Gastrocnemius medialis (tissue), 4 donors: ENCODE data around the gene SYCP1.

Experiments used
- CTCF ChIP-seq, 5 experiments: fragments of 450-650 bp in 3 of 5; fragments of 200-600 bp in 2 of 5; sonication (generic) in 2 of 5; IDR thresholded peaks in 4 of 5; conservative IDR thresholded peaks in 1 of 5; 1 replicate in 4 of 5; 2 replicates in 1 of 5; pipeline ENCODE4 v1.5.1; 2016 to 2019; ENCODE audit warnings: antibody characterized with exemption in 5 of 5, mild to moderate bottlenecking in 3 of 5, moderate library complexity in 3 of 5
- POLR2A ChIP-seq, 2 donors: fragments of 450-650 bp; IDR thresholded peaks; one replicate each; pipeline ENCODE4 v1.6.1; 2017; ENCODE audit warnings: antibody characterized with exemption in 2 of 2, mild to moderate bottlenecking in 2 of 2, moderate library complexity in 2 of 2

DNA sequence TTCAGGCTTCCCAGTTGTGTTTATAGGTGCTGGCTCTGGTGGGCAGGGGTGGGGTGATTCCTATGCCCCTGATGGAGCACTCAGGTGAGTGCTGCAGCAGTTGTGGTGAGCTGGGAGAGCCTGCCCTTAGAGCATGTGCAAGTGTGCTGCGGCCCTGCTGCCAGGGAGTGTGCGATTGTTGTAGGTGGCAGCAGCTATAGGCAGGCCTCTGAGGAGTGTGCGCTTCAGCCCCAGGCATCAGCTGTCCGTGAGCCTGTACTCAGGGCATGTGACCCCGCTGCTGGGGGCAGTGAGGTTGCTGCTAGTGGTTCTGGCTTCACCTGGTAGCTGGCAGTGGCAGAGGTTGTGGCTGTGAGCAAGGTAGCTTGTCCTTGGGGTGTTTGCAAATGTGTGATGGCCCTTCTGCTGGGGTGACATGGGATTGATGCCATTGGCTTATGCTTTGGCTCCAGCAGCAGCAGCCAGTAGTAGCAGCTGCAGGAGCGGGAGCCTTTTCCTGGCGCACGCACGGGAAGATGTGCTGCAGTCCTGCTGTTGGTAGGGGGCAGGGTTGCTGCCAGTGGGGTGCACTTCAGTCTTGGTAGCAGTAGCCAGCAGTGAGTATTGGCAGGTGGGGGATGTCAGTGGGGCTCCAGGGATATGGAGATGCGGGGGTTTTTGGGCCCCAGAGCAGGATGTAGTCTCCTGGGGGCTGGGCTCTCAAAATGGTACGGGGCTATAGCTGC is 37.7 kb downstream of the SYCP1 start:
- TF ChIP-seq POLR2A (IDR thresholded peaks at IDR 0.05): no peak
- TF ChIP-seq CTCF (IDR thresholded peaks at IDR 0.05 in 4 of 5, conservative IDR thresholded peaks at IDR 0.05 in 1 of 5): no peak
